Islet precursor cell (in vitro differentiated cells): ENCODE measurements around the gene KCNT2.
"Not testable (repeated sequence)": the region's sequence is repeated elsewhere in the genome, so short reads cannot be mapped to it uniquely, and the experiment has no call there.

ENCODE experiments used
- DNase-seq: peaks from one replicate; pipeline ENCODE4 v3.0.0-alpha.2; 2018

KCNT2 gene

DNA sequence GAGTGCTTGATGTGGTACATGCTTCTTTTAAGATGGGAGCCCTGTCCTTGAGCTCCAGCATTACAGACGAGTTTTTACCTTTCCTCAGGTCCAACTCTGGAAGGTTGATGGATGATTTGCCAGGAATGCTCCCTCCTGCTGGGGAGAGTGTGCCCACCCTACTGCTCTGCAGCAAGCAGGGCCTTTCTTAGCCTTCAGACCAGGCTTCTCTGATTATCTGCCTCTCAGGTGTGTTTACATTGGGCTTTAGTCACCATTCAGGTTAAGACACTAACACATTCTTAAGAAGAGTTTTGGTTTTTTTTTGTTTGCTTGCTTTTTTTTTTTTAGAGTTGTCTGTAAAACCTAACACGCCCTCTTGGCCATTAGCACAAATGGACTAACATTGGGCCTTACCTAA is 301.8 kb downstream of the KCNT2 start:
- DNase-seq: peak; percentile 55

DNA sequence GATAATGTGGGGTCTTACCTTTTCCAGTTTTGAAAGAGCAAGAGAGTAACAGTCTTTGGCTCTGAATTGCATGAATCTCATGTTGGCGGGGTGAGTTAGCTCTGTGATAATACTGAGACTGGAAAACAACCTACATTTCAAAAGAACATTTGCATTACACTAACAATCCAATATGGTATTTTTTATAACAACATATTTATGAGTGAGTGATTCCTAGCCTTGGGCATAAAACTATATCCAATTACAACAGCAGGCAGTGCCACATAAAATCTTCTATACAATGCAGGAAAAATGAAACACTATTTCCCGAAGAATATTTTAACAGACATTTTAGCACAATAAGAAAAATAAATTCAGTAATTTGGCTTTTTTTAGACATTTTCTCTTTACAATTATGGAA is 303.0 kb downstream of the KCNT2 start:
- DNase-seq: no peak

DNA sequence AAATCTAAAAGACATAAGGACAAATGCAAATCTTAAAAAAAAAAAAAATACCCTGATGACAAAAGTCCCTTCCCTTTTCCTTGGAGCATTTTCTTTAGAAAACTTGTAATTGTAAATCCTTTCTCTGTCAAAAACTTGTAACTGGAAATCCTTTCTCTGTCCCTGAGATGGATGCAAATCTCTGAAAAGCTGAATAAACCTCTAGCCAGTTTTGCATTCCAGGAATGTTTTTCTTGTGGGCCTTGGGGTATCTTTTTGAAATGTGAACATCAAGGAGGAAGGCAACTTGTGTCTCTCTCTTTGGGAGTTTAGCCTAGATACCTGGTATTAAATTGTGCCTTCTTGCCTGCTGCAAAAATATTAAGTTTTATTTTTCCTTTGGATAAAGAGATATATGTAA is 305.3 kb downstream of the KCNT2 start:
- DNase-seq: no peak

DNA sequence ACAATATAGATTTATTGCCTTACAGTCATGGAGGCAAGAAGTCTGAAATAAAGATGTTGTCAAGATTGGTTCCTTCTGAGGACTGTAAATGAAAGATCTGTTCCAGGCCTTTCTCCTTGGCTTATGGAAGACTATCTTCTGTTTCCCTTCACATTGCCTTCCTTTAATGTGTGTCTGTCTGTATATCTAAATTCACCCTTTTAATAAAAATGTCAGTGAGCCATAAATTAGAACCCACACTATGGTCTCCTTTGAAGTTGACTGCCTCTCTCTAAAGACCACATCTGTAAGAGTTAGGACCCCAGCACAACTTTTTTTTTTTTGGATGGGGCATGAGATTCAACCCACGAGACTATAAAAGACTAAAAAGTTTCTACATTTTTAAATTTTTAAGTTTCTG is 305.8 kb downstream of the KCNT2 start:
- no peak for DNase-seq

DNA sequence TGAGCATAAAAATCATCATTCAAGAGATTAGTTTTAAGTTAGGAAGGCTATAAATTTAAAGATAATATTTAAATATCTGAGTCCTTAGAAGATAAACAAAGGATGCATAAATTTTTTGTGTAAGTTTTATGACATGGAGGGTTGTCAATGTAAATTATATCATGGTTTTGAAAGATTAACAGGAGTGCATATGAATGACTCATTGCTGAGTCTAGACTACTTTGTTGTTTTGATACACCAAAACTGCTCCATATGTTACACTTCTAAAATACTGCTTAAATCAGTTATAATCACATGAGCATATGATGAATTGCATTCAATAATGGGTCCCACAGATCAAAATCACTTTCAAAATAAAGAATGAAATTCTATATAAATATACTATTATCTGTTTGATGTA is 312.5 kb downstream of the KCNT2 start:
- DNase-seq: no peak

DNA sequence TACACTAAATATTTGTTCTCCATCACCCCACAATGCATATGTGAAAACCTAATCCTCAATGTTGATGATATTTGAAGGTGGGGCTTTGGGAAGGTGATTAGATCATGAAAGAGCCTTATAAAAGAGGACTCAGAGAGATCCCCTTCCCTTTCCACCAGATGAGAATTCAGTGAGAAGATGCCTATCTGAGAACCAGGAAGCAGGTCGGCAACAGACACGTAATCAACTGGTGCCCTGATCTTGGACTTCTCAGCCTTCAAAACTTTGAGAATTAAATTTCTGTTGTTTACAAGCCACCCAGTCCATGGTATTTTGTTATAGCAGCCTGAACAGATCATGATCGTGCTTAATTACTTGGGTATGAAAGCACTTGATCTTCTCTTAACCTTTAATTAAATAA is 329.4 kb downstream of the KCNT2 start:
- DNase-seq: no peak

DNA sequence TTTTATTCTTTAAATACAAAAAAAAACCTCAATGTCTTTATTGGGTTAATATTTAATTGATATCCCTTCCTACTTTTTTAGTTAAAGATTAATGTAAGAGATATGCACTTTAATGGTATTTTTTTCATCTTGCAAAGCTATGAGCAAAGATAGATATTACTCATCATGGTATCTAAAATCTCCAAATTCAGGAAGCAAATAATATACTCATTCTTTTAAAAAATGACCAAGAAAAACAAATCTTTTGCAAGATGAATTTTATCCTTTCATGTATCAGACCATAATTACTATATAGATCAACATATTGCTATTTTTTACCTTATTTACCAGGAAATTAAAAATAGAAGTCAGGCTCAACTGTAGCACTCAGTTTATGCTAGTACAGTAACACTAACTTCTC is 330.4 kb downstream of the KCNT2 start:
- DNase-seq: no peak

DNA sequence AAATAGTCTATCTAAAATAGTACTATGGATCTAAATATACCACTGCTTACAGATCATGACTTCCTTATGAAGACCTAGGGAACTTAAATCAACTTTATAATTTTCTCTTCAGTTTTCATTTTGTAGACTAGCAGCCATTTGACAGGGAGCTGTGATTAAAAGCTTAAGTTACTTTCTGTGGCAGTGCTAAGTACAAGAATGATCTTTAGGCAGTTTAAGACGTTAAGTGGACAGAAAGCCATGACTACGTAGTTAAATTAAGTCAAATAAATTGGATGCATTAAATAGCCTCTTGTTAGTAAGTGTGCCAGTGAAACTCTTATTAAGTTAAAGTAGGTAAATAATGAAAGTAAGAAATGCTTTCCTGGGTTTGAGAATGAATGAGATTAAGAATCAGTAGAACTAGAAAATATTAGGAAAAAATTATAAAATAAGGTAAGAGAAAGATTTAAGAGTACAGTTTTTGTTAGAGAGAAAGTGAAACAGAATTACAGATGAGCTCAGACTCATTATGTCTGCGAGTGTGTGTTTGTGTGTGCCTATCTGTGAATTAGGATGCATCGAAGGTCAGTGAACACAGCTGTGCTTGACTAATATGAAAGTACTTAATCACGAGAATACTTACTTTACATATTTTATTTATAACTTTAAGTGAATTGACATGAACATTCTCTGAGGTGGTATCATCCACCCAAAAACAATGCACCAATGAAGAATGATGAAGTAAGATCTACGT is 336.9 kb downstream of the KCNT2 start:
- no peak for DNase-seq

DNA sequence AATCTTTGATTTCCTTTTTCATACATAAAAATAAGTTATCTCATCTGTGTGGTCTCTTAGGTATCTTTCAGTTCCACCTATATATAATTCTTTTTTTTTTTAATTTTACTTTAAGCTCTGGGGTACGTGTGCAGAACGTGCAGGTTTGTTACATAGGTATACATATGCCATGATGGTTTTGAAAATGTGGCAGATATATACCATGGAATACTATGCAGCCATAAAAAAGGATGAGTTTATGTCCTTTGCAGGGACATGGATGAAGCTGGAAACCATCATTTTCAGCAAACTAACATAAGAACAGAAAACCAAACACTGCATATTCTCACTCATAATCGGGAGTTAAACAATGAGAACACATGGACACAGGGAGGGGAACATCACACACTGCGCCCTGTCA is 345.2 kb downstream of the KCNT2 start:
- DNase-seq: not testable (repeated sequence)

DNA sequence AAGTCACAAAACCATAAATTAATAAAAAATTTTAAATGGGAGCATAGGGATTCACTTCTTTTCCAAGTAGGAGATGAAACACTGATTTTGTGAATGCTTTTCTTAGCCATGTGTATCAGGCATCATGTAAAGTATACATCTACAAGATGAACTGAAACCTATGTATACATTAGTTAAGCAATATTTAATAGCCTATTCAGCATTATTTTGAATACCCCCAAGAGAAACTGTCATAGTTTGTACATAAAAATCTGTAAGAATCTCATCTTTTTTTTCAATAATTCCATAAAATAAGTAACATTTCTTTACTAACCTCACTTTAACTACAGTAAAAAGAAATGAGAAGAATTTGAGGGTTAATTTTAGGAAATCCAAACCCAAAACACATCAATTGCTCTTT is 348.0 kb downstream of the KCNT2 start:
- no peak for DNase-seq

DNA sequence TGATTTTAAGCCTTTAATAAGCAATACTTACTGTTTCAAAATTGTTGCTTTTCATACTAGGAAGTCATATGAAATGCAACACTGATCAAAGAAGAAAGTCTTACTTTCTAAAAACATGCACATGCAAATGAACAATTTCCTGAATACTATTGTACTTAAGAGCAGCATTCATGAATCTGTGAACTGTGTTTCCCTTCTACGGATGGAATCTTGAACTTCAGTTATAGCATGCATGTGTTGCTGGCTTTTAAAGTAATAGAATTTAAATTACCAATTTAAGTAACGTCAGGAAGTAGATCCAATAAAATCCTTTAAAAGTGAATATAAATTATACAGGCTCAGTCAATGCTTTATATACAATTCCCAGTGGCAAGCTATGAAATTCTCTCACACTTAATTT is 348.9 kb downstream of the KCNT2 start:
- no peak for DNase-seq

DNA sequence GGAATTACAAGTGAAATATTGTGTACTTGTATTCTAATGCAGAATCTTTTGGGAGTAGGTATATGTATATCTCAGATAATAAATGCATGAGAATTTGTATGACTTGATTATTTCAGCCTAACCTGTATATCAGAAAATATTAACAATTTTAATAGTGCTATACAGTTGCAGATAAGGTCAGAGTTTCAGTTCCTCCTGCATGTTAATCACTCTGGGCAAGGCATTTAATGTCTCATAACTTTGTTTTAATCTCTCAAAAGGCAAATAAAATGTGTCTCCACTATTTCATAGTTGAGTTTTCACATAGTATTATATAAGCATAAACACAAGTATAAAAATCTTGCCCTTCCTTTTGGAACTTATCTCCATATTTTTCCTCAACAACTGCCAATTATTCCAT is 352.5 kb downstream of the KCNT2 start:
- no peak for DNase-seq

DNA sequence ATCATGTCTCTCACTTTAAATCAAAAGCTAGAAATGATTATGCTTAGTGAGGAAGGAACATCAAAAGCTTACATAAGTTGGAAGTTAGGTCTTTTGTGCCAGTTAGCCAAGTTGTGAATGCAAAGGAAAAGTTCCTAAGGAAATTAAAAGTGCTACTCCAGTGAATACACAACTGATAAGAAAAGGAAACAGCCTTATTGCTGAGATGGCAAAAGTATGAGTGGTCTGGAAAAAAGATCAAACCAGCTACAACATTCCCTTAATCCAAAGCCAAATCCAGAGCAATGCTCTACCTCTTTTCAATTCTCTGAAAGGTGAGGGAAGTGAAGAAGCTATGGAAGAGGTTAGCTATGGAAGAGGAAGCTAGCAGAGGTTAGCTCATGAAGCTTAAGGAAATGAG is 378.7 kb downstream of the KCNT2 start:
- no peak for DNase-seq

DNA sequence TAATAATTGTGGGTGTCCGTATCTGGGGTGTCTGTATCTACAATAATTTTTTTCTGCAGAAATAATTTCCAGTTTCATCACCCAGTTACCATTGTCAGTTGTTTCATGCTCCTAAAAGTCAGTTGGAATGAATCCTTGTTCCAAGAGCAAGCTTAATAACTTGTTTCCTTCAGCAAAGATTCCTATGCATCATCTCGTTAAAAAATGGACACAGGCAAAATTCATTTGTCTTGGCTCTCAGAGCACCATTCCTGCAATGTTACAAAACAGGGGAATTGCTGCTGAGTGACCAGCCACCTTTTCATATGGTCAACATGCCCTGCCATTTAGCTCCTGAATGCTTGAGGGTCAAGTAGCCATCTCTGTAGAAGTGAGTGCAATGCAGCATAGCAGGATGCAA is 393.4 kb downstream of the KCNT2 start:
- no peak for DNase-seq

DNA sequence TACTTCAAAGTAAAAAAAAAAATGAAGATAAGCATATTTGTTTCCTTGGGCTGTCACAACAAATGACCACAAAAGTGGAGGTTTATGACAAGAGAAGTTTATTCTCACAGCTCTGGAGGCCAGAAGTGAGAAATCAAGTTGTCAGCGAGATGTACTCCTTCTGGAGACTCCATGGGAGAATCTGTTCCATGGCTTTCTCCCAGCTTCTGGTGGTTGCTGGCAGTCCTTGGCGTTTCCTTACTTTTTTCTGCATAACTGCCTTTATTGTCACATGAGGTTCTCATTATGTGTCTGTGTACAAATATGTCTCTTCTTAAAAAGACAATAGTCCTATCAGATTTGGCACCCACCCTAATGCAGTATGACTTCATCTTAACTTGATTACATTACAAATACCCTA is 398.3 kb downstream of the KCNT2 start:
- DNase-seq: no peak

DNA sequence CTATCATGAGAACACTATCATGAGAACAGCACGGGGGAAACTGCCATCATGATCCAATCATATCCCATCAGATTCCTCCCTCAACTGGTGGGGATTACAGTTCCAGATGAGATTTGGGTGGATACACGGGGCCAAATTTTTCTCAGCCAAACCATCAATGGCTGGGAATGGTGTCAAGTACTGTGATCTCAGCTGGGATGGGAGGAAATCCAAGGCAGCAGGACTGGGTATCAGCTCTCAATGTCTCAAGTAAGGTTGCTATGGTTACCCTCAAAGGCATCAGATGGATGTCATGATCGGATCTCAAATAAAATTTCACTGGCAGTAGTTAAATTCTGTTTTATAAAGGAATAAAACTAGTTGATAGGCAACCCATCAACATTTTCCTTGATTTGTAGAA is 399.0 kb downstream of the KCNT2 start:
- DNase-seq: no peak

DNA sequence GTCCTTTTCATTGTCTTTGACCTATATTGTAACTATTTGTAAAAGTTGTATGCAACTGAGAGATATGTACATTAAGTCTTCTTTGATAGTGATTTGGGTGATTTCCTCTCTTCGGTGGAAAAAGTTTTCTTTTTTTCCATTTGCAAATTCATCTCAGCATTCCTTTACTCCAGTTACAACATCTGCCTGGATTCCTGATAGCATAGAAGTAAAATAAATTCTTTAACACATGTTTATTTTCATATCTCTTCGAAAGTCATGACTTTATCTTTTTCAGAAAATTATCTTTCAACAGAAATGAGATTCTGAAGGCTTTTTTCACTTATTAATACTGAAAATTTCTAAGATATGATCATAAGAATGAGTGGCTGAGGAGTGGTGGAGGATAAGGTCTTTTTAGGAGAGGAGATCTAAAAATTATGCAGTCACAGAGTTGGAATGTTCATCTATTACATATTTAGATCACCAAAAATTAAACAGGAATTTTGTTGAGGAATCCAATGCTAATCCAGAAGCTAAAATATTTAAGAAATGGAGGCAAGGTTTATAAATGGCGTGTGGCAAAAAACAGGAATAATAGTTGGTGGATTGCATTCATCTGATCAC is 400.5 kb downstream of the KCNT2 start:
- DNase-seq: no peak

DNA sequence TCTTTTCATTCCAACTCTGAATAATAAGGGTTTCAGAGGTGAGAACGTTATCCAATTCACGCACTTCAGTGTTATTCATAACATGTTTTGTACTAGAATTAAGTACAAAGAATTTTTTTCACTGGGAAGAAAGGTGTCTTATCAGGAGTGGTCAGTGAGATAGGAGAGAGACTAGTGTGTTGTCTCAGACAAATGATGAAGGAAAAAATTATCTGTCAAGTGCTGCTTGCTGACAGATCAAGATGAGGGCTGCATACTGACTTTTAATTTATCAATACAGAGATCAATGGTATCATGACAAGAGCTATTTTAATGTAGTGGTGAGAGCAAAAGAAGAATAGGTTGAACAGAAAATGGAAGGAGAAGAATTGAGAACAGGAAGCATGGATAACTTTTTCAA is 402.4 kb downstream of the KCNT2 start:
- DNase-seq: no peak

DNA sequence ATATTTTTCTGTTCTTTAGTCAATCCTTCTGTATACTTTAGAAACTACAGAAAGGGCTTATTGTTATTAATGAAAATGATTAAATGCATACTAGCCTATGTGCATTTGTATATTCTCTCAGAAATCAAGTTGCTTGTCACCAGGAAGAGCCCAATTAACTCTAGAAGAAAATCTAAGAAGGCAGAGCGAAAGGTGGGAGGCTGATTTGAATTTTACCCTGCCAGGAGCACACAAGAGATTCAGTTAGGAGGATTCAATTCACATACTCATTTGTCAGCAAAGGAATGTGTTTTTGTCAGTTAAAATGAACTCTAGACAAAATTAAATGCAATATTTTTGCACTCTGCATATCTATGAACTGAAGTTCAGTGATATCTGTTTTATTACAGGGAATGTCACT is 411.8 kb downstream of the KCNT2 start:
- DNase-seq: no peak

DNA sequence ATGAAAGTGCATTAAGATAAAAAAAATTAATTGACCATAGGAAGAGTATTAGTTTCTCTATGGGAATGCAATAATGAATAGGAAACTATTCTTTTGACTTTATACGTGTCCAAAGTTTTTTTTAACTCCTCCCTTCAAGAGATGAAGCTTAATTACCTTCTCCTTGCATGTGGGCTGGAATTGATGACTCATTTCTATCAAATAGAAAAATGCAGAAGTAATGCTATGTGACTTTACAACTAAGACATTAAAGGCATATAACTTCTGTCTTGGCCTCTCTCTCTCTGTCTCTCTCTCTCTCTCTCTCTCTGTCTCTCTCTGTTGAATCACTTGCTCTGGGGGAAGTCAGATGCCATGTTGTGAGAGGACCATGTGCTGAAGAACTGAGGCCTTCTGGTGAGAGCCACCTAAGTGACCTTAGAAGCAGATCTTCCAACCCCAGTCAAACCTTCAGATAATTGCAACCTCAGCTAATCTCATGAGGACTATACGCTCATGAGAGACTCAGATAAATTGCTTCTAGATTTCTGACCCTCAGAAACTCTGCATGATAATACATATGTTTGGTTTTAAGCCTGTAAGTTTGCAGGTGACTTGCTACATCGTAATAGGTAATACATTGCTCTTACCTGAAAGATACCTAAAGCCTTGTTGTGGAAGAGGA is 414.2 kb downstream of the KCNT2 start:
- no peak for DNase-seq

DNA sequence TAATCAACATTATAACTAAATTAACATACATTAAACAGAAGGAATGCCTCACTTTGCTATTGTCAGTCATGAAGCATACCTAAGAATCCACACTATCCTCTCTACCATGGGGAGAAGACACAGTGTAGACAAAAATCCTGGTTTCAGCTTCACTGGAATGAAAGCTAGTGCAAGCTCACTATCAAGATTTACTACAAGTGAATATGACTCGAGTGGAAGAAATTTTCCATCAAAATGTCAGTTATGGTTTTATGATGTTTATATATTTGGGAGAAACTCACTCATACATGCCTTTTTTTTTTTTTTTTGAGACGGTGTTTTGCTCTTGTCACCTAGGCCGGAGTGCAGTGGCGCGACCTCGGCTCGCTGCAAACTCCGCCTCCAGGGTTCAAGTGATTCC is 424.3 kb downstream of the KCNT2 start:
- no peak for DNase-seq

DNA sequence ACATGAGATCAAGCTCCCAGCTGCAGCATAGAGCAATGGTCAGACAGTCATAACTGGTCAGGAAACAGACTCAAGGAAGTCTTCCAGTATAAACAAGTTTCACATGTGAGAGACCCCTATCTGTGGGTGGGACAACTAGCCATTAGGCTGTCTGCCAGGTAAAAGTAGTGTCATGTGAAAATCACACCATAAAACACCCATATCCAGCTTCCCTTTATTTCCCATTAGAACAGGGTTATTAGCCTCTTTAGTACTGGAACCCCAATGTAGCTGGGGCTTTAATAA is 426.7 kb downstream of the KCNT2 start:
- no peak for DNase-seq

DNA sequence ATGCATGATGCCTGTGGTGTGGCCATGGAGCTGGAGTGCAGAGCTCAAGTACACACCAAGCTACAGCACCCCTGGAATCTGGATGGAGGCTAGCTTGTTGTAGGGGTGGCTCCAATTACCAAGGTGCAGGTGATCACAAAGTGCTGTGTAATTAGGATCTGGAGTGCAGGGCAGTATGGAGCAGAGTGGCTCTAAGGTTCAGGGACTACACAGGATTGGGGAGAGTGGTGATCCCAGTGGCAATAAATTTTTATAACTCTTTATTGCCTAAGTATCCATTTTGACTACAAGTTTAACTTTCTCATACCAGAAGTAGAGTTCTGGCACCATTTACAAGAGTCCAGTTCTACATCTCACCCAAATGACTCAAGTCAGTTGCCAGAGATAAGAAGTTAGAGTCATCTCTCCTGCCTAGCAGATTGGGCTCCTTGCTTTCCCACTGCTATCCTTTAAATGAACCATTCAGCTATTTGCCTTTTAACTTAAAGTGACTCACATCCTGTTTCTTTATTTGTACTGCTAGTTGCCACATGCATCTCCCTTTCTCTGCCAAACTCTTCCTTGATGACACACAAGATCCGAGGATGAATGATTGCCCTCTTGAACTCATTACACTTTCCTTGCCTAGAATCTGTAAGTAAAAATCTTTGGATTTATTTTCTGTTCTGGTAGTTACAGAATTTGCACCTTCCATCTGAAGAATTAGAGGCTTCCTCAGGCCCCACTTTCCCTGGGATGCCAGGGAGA is 427.2 kb downstream of the KCNT2 start:
- peak; percentile 56 for DNase-seq

DNA sequence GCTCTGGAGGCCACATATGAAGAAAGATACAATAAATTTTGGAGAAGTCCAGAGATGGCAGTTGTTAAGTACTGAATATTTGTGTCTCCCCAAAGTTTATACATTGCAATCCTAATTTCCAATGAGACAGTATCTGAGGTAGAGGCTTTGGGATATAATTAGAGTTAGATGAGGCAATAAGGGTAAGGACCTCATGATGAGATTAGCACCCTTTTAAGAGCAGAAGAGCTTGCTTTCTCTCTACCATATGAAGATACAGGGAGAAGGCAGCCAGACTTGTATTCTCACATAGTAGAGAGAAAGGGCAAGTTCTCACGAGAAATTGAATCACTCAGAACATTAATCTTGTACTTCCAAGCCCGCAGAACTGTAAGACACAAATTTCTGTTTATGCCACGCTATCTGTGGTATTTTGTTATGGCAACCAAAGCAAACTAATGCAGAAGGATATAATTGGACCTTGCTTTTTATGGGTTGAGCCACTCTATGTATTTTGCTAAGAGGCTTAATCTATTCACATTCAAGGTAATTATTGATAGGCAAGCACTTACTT is 430.1 kb downstream of the KCNT2 start:
- no peak for DNase-seq
